ENCODE measurements around the gene HIP1. TPM values are rescaled to one million over a fixed set of nuclear protein-coding genes. Genes with fewer than 3 reads are reported as not detected.

Gene HIP1
- total and polyA plus RNA-seq, 4 donors: 10.2 to 51.2 (median 28.6) TPM

DNA sequence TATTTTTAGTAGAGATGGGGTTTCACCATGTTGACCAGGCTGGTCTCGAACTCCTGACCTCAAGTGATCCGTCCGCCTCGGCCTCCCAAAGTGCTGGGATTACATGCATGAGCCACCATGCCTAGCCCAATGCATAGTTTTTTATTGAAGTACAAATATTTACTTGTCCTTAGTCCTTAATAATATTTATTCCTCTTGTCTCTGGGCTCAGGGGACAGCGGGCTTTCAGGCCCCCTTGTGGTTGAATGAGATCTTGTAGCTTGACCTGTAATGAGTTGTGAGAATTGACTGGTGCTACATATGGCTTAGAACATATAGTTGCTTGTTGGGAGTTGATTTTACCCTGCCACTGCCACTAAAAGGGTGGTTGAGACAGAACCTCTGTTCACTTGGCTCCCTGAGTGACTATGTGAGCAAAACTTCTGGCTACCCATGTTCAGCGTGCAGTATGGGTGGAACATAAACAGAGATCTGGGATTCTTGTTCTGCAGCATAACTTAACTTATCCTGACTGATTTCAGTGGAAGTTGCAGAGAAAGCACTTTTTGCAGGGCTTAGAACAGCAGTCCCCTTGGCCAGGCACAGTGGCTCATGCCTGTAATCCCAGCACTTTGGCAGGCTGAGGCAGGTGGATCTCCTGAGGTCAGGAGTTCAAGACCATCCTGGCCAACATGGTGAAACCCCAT, 18.4 kb upstream of the HIP1 start:
- no peaks in the 10 kb centered on the region for H3K27me3 ChIP-seq (ENCODE audit: control insufficient read depth in 3 of 3, insufficient read depth in 3 of 3, low read length in 2 of 3)
- no peaks in the 10 kb centered on the region for H3K36me3 ChIP-seq (ENCODE audit: control insufficient read depth in 4 of 4, insufficient read depth in 4 of 4, low read length in 4 of 4)
- TF ChIP-seq, protein P1, sequence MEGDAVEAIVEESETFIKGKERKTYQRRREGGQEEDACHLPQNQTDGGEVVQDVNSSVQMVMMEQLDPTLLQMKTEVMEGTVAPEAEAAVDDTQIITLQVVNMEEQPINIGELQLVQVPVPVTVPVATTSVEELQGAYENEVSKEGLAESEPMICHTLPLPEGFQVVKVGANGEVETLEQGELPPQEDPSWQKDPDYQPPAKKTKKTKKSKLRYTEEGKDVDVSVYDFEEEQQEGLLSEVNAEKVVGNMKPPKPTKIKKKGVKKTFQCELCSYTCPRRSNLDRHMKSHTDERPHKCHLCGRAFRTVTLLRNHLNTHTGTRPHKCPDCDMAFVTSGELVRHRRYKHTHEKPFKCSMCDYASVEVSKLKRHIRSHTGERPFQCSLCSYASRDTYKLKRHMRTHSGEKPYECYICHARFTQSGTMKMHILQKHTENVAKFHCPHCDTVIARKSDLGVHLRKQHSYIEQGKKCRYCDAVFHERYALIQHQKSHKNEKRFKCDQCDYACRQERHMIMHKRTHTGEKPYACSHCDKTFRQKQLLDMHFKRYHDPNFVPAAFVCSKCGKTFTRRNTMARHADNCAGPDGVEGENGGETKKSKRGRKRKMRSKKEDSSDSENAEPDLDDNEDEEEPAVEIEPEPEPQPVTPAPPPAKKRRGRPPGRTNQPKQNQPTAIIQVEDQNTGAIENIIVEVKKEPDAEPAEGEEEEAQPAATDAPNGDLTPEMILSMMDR (IDR thresholded peaks at IDR 0.05; ENCODE audit: control extremely low read depth, extremely low read depth): peak; percentile 12
- no peak overlapping the region for H3K9ac ChIP-seq (ENCODE audit: insufficient read depth in 1 of 2, low read length in 2 of 2)
- H3K27ac ChIP-seq (ENCODE audit: low read depth in 1 of 2, low read length in 1 of 2): no peak overlapping the region
- DNase-seq: peak; percentile 42 to 58 (median 55)
- H3K4me1 ChIP-seq (ENCODE audit: control insufficient read depth in 5 of 5, insufficient read depth in 5 of 5, low read length in 5 of 5): peaks cover 0 to 3% (median 0%) of the 10 kb centered on the region in 5 donors
- H3K9me3 ChIP-seq (ENCODE audit: control insufficient read depth in 4 of 4, insufficient read depth in 3 of 4, low read length in 3 of 4): no peaks in the 10 kb centered on the region
- 60 to 73% methylated on average over 6 of the region's 6 CpGs for WGBS, 2 donors
- no peak overlapping the region for H3K4me3 ChIP-seq
- no peak for ATAC-seq (ENCODE audit: insufficient read depth, low FRiP score)

DNA sequence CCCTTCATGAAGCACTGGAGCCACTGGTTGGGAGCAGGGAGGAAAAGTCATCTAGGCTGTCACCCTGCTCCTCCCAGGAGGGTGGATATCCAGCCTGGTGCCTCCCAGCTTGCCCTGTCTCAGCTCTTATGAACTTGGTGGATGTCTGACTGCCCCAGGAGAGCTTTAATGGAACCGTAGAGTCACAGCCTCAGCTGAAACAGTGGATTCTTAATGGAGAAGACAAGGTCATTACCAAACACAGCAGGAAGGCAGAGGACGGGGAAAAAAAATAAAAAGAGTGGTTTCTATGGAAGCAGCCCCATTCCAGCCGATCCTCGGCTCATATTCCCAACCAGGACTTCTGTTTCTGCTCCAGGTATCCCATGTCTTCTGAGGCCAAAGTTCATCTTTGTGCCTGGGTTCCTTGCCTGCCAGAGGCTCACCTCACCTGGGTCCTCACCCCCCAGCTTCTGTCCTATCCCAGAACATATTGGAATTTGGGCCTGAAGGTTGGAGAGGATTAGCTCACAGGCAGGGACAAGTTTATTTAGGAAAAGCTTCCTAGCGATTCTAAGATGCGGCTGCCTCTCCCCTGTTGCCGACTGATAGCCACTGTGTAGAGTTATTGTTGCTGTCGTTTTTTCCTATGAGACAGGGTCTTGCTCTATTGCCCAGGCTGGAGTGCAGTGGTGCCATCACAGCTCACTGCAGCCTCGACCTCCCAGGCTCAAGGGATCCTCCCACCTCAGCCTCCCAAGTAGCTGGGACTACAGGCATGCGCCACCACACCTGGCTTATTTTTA, 17.7 kb upstream of the HIP1 start:
- Histone ChIP-seq H3K4me1 (ENCODE audit: control insufficient read depth in 5 of 5, insufficient read depth in 5 of 5, low read length in 5 of 5) (peaks cover 0 to 3% (median 0%) of the 10 kb centered on the region in 5 donors), H3K9me3 (ENCODE audit: control insufficient read depth in 4 of 4, insufficient read depth in 3 of 4, low read length in 3 of 4) (no peaks in the 10 kb centered on the region), H3K9ac (ENCODE audit: insufficient read depth in 1 of 2, low read length in 2 of 2) (no peak overlapping the region), H3K27me3 (ENCODE audit: control insufficient read depth in 3 of 3, insufficient read depth in 3 of 3, low read length in 2 of 3) (no peaks in the 10 kb centered on the region), H3K36me3 (ENCODE audit: control insufficient read depth in 4 of 4, insufficient read depth in 4 of 4, low read length in 4 of 4) (no peaks in the 10 kb centered on the region), H3K4me3 (no peak overlapping the region), H3K27ac (ENCODE audit: low read depth in 1 of 2, low read length in 1 of 2) (no peak overlapping the region)
- ATAC-seq (ENCODE audit: insufficient read depth, low FRiP score) (no peak), DNase-seq (no peak)
- 83 to 86% methylated on average over 10 of the region's 10 CpGs for WGBS, 2 donors
- TF ChIP-seq, protein P1 (IDR thresholded peaks at IDR 0.05; ENCODE audit: control extremely low read depth, extremely low read depth): no peak

DNA sequence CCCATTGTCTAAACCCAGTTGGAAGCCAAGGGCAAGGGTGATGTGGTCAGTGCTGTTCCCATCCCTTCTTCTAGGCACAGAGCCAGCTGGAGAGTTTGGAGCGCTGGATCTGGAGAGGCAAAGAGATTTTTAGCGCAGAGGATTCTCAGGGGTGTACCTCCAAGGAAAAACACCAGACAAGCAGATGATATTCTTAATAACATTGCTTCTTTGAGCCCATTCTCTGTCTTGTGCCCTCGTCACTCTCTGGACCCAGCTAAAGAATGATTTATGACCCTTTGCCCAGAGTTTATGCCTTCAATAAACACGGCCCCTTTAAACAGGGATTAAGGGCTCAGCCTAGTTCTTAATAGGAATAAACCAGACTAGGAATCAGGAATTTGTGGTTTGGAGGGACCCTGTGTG, 4.7 kb upstream of the HIP1 start:
- DNase-seq (peak in 1 of 3 donors; percentile 45), ATAC-seq (ENCODE audit: insufficient read depth, low FRiP score) (no peak)
- no peaks in the 10 kb centered on the region for H3K36me3 ChIP-seq (ENCODE audit: control insufficient read depth in 4 of 4, insufficient read depth in 4 of 4, low read length in 4 of 4)
- no peaks in the 10 kb centered on the region for H3K27me3 ChIP-seq (ENCODE audit: control insufficient read depth in 3 of 3, insufficient read depth in 3 of 3, low read length in 2 of 3)
- no peaks in the 10 kb centered on the region for H3K9me3 ChIP-seq (ENCODE audit: control insufficient read depth in 4 of 4, insufficient read depth in 3 of 4, low read length in 3 of 4)
- no peak overlapping the region for H3K9ac ChIP-seq (ENCODE audit: insufficient read depth in 1 of 2, low read length in 2 of 2)
- no peak overlapping the region for H3K4me3 ChIP-seq
- TF ChIP-seq, protein P1 (IDR thresholded peaks at IDR 0.05; ENCODE audit: control extremely low read depth, extremely low read depth): no peak
- no peak overlapping the region for H3K27ac ChIP-seq (ENCODE audit: low read depth in 1 of 2, low read length in 1 of 2)
- peaks cover 0 to 5% (median 0%) of the 10 kb centered on the region in 5 donors for H3K4me1 ChIP-seq (ENCODE audit: control insufficient read depth in 5 of 5, insufficient read depth in 5 of 5, low read length in 5 of 5)
- 55 to 69% methylated on average over 4 of the region's 4 CpGs for WGBS, 2 donors
